Gastrocnemius medialis (tissue), 4 donors: ENCODE data around the gene TAC4.

Experiments
- CTCF ChIP-seq, 5 experiments: fragments of 450-650 bp in 3 of 5; fragments of 200-600 bp in 2 of 5; sonication (generic) in 2 of 5; IDR thresholded peaks in 4 of 5; conservative IDR thresholded peaks in 1 of 5; 1 replicate in 4 of 5; 2 replicates in 1 of 5; pipeline ENCODE4 v1.5.1; 2016 to 2019; ENCODE audit warnings: antibody characterized with exemption in 5 of 5, mild to moderate bottlenecking in 3 of 5, moderate library complexity in 3 of 5
- POLR2A ChIP-seq, 2 donors: fragments of 450-650 bp; IDR thresholded peaks; one replicate each; pipeline ENCODE4 v1.6.1; 2017; ENCODE audit warnings: antibody characterized with exemption in 2 of 2, mild to moderate bottlenecking in 2 of 2, moderate library complexity in 2 of 2

- no peak for TF ChIP-seq CTCF (IDR thresholded peaks at IDR 0.05 in 4 of 5, conservative IDR thresholded peaks at IDR 0.05 in 1 of 5)
- TF ChIP-seq POLR2A (IDR thresholded peaks at IDR 0.05): no peak
These were observed 6.3 kb downstream of the TAC4 start for GRCh38 chr17:49841548-49841947.
